GM23248 (cell line): ENCODE measurements around the gene SPACDR. TPM values are rescaled to one million over a fixed set of nuclear protein-coding genes. Genes with fewer than 3 reads are reported as not detected.

ENCODE experiments used
- DNase-seq: peaks from one replicate; pipeline ENCODE4 v3.0.0-alpha.2; 2015
- H2AFZ ChIP-seq: fragments of 200-600 bp; sonication (generic); 2 replicates; pipeline ENCODE4 v1.6.1; 2016; ENCODE audit warnings: antibody characterized with exemption
- H3F3A ChIP-seq: fragments of 200-600 bp; sonication (generic); 2 replicates; pipeline ENCODE4 v1.6.1; 2016; ENCODE audit warnings: mild to moderate bottlenecking, antibody characterized with exemption, mixed run types; ENCODE audit not compliant: insufficient read depth
- H3K27ac ChIP-seq: fragments of 200-600 bp; sonication (generic); 2 replicates; pipeline ENCODE4 v1.5.1; 2016; ENCODE audit warnings: mild to moderate bottlenecking
- H3K27me3 ChIP-seq: fragments of 200-600 bp; sonication (generic); replicated peaks from 2 replicates; pipeline ENCODE4 v1.6.1; 2016; ENCODE audit warnings: mild to moderate bottlenecking; ENCODE audit not compliant: insufficient read depth
- H3K36me3 ChIP-seq: fragments of 200-600 bp; sonication (generic); 2 replicates; pipeline ENCODE4 v1.6.1; 2016; ENCODE audit warnings: low read depth, mild to moderate bottlenecking
- H3K4me1 ChIP-seq: fragments of 200-600 bp; sonication (generic); 2 replicates; pipeline ENCODE4 v1.6.1; 2016; ENCODE audit warnings: mild to moderate bottlenecking; ENCODE audit not compliant: insufficient read depth
- H3K4me2 ChIP-seq: fragments of 200-600 bp; sonication (generic); one replicate; pipeline ENCODE4 v1.6.1; 2016; ENCODE audit warnings: mild to moderate bottlenecking; ENCODE audit not compliant: unreplicated experiment
- H3K4me3 ChIP-seq: fragments of 200-600 bp; sonication (generic); 2 replicates; pipeline ENCODE4 v1.5.1; 2016; ENCODE audit warnings: mild to moderate bottlenecking
- H3K79me2 ChIP-seq: fragments of 200-600 bp; sonication (generic); 2 replicates; pipeline ENCODE4 v1.6.1; 2016; ENCODE audit warnings: mild to moderate bottlenecking; ENCODE audit not compliant: insufficient read depth
- H3K9ac ChIP-seq: fragments of 200-600 bp; sonication (generic); 2 replicates; pipeline ENCODE4 v1.6.1; 2016; ENCODE audit warnings: mild to moderate bottlenecking
- H3K9me2 ChIP-seq: fragments of 200-600 bp; sonication (generic); 2 replicates; pipeline ENCODE4 v1.6.1; 2016; ENCODE audit warnings: mixed run types, mild to moderate bottlenecking, moderate library complexity; ENCODE audit not compliant: insufficient read depth
- H3K9me3 ChIP-seq: fragments of 200-600 bp; sonication (generic); one replicate; pipeline ENCODE4 v1.6.1; 2017; ENCODE audit warnings: low read depth
- H4K20me1 ChIP-seq: fragments of 200-600 bp; sonication (generic); 2 replicates; pipeline ENCODE4 v1.6.0; 2016; ENCODE audit not compliant: insufficient read depth
- EZH2 ChIP-seq: fragments of 200-600 bp; sonication (generic); IDR thresholded peaks from 2 replicates; pipeline ENCODE4 v1.6.1; 2018; ENCODE audit warnings: antibody characterized with exemption, mild to moderate bottlenecking; ENCODE audit not compliant: insufficient read depth, poor library complexity, severe bottlenecking
- EZH2phosphoT487 ChIP-seq: fragments of 200-600 bp; sonication (generic); IDR thresholded peaks from 2 replicates; pipeline ENCODE4 v1.6.1; 2018; ENCODE audit warnings: antibody characterized with exemption, moderate library complexity, mild to moderate bottlenecking, low read depth; ENCODE audit not compliant: insufficient read depth
- WGBS, 2 experiments: methylation state at CpG; one replicate each; pipeline ENCODE4 v1.1.6; 2015 to 2017; ENCODE audit warnings: low lambda C conversion rate in 2 of 2, low coverage in 1 of 2; ENCODE audit errors: missing lambda C conversion rate in 2 of 2; 5-methylcytosine and 5-hydroxymethylcytosine counted together
- in situ Hi-C: fragments of 300-500 bp; cut with MboI; formaldehyde crosslinking; loops from 2 replicates; pipeline ENCODE4 v1.15.0; 2020
- polyA plus RNA-seq: library from polyadenylated mRNA; unstranded; fragments of >200 nt; fragmentation: Nextera tagmentation; extraction: Ambion mirVana; gene quantifications from 2 replicates; pipeline ENCODE4 v1.2.1, GENCODE V29; 2016
- total RNA-seq: library from RNA; depleted of rRNA; stranded (reverse); fragments of >200 nt; shearing (Covaris generic); gene quantifications from 2 replicates; pipeline ENCODE4 v1.2.3, GENCODE V29; 2014

The SPACDR gene
- total and polyA plus RNA-seq, 2 experiments from 2014 or later = 0.50 TPM; not detected in 1

DNA sequence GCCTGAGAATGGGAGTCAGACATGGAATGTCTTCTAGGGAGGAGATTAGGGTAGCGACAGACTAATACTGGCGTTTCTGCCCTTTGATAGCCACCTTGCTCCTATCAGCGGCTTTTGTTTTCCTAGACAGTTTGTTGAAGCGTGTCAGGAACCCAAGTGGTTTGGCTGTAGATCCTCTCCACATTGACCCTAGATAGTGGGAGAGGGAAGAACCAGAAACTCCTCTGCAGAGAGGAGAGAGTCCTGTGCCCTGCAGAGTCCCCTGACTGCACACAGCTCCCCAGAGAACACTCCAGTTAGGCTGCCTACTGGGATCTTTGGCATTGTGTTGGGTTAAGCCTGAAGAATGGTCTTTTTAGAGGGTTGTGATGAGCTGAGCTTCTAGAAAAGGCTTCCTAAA, 32.0 kb downstream of the SPACDR start:
- H3K36me3 ChIP-seq = peaks cover 3% of the 10 kb centered on the region; the same call in 1 of the 2 replicates
- peaks cover 62% of the 10 kb centered on the region for H3K79me2 ChIP-seq
- 86 to 87% methylated on average over 4 of the region's 4 CpGs for WGBS, 2 experiments

DNA sequence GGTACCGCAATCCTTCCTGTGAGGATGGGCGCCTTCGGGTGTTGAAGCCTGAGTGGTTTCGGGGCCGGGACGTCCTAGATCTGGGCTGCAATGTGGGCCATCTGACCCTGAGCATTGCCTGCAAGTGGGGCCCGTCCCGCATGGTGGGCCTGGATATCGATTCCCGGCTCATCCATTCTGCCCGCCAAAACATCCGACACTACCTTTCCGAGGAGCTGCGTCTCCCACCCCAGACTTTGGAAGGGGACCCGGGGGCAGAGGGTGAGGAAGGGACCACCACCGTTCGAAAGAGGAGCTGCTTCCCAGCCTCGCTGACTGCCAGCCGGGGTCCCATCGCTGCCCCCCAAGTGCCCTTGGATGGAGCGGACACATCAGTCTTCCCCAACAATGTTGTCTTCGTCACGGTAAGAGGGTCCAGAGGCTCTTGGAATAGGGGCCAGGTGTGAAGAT, 32.7 kb downstream of the SPACDR start:
- no peak for DNase-seq
- Histone ChIP-seq H3K9me2 (no peaks in the 10 kb centered on the region), H3K4me1 (0 out of 2 replicates have a peak, but pooled peaks cover 19% of the 10 kb centered on the region), H3K4me2 (peak overlapping the region; percentile 76), H3K9me3 (no peaks in the 10 kb centered on the region), H4K20me1 (no peaks in the 10 kb centered on the region), H3K4me3 (peak overlapping the region; percentile 92), H2AFZ (no peak overlapping the region), H3K27me3 (no peaks in the 10 kb centered on the region), H3K79me2 (peaks cover 62% of the 10 kb centered on the region), H3K36me3 (peaks cover 3% of the 10 kb centered on the region; the same call in 1 of the 2 replicates), H3K27ac (no peak overlapping the region), H3K9ac (peak overlapping the region; percentile 98), H3F3A (peaks cover 22% of the 10 kb centered on the region)
- WGBS, 2 experiments = 90 to 96% methylated on average over 23 of the region's 23 CpGs
- no peak for TF ChIP-seq EZH2phosphoT487
- TF ChIP-seq EZH2 = no peak
- in situ Hi-C loops = no loop called here

More for the DNA sequence above, 32.0 kb downstream of the SPACDR start:
- Histone ChIP-seq H3K9me3 (no peaks in the 10 kb centered on the region), H3K27ac (no peak overlapping the region), H3K4me1 (peaks cover 19% of the 10 kb centered on the region; the same call in 1 of the 2 replicates), H3K4me3 (no peak overlapping the region), H3K4me2 (peak overlapping the region; percentile 28), H3K9ac (peak overlapping the region; percentile 98; the same call in 1 of the 2 replicates), H3F3A (peaks cover 22% of the 10 kb centered on the region), H2AFZ (no peak overlapping the region), H3K9me2 (no peaks in the 10 kb centered on the region), H3K27me3 (no peaks in the 10 kb centered on the region), H4K20me1 (no peaks in the 10 kb centered on the region)
- DNase-seq = no peak
- in situ Hi-C loops = no loop called here
- no peak for TF ChIP-seq EZH2

DNA sequence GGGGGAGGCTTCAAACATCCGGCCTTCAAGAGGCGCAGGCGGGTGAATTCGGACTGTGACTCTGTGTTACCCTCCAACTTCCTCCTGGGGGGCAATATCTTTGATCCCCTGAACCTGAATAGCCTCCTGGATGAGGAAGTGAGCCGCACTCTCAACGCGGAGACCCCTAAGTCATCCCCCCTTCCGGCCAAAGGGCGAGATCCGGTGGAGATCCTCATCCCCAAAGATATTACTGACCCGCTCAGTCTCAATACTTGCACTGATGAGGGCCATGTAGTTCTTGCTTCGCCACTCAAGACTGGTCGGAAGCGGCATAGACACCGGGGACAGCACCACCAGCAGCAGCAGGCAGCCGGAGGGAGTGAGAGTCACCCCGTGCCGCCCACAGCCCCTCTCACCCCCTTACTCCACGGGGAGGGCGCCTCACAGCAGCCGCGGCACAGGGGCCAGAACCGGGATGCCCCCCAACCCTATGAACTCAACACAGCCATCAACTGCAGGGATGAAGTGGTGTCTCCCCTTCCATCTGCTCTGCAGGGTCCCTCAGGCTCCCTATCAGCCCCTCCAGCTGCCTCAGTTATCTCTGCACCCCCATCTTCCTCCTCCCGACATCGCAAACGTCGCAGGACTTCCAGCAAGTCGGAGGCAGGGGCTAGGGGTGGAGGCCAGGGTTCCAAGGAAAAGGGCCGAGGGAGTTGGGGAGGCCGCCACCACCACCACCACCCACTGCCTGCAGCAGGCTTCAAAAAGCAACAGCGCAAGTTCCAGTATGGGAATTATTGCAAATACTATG, 33.4 kb downstream of the SPACDR start:
- Histone ChIP-seq H3K4me2 (peak overlapping the region; percentile 76), H3K9me3 (no peaks in the 10 kb centered on the region), H3F3A (peaks cover 22% of the 10 kb centered on the region), H3K27me3 (no peaks in the 10 kb centered on the region), H3K4me1 (0 out of 2 replicates have a peak, but pooled peaks cover 19% of the 10 kb centered on the region), H2AFZ (peak overlapping the region; percentile 40), H4K20me1 (no peaks in the 10 kb centered on the region), H3K9ac (peak overlapping the region; percentile 98), H3K27ac (peak overlapping the region; percentile 100), H3K4me3 (peak overlapping the region; percentile 92), H3K9me2 (no peaks in the 10 kb centered on the region), H3K79me2 (peaks cover 60% of the 10 kb centered on the region), H3K36me3 (peaks cover 3% of the 10 kb centered on the region; the same call in 1 of the 2 replicates)
- no peak for TF ChIP-seq EZH2
- TF ChIP-seq EZH2phosphoT487 = no peak
- 23 to 25% methylated on average over 30 to 31 of the region's 31 CpGs for WGBS, 2 experiments
- peak; percentile 55 for DNase-seq
- in situ Hi-C loops = no loop called here

DNA sequence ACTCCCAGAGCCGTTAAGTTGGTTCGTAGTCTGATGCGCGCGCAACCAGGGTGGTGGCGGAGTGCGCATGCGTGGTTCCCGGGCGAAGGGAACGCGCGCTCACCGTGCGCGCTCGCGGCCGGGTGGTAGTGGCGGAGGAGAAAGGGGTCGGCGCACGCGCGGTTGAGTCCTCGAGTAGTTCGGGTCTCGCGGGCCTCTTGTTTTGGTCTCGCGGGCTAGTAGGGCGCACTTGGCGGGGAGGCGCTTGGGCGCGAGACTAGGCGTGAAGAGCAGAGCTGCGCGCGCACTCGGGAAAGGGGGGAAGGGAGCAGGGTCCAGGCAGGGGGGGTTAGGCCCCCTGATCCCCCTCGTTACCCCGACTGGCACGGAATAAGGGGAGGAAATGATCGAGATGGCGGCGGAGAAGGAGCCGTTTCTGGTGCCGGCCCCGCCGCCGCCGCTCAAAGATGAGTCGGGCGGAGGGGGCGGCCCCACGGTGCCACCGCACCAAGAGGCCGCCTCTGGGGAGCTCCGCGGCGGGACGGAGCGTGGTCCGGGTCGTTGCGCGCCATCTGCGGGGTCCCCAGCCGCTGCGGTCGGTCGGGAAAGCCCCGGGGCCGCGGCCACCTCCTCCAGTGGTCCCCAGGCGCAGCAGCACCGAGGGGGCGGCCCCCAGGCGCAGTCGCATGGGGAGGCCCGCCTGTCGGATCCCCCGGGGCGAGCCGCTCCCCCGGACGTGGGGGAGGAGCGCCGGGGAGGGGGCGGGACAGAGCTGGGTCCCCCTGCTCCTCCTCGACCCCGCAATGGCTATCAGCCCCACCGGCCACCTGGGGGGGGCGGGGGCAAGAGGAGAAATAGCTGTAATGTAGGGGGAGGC, 34.2 kb downstream of the SPACDR start, which contains the start of gene MEPCE:
MEPCE (plus strand) TSS at position 195 of the 856 bp plus-strand sequence; CDS start at position 383, 188 bp downstream.
- in situ Hi-C loops = no loop called here
- peak within 1 kb of the TSS; percentile 94 for H2AFZ ChIP-seq

More for the DNA sequence above, 34.2 kb downstream of the SPACDR start, which contains the start of gene MEPCE:
- TF ChIP-seq EZH2phosphoT487 = no peak
- no peak for TF ChIP-seq EZH2
- H3K79me2 ChIP-seq = peaks cover 52% of the 10 kb centered on the region
- WGBS, 2 experiments = 1% methylated on average over 67 to 73 of the region's 95 CpGs
- H3F3A ChIP-seq = peaks cover 16% of the 10 kb centered on the region; the same call in 1 of the 2 replicates
- H3K9ac ChIP-seq = peak within 1 kb of the TSS; percentile 98
- peak within 1 kb of the TSS; percentile 92 for H3K4me3 ChIP-seq
- no peaks in the 10 kb centered on the region for H3K27me3 ChIP-seq
- H3K9me3 ChIP-seq = no peaks in the 10 kb centered on the region
- DNase-seq = peak; percentile 100
- no peaks in the 10 kb centered on the region for H3K36me3 ChIP-seq
- peak within 1 kb of the TSS; percentile 94 for H3K4me2 ChIP-seq
- H3K4me1 ChIP-seq = 0 out of 2 replicates have a peak, but pooled peaks cover 14% of the 10 kb centered on the region
- H3K27ac ChIP-seq = peak within 1 kb of the TSS; percentile 100
- no peaks in the 10 kb centered on the region for H3K9me2 ChIP-seq
- H4K20me1 ChIP-seq = no peaks in the 10 kb centered on the region
